NK-92 (cell line): Measurements from ENCODE around the gene C1orf216.
"Not testable (repeated sequence)": the region's sequence is repeated elsewhere in the genome, so short reads cannot be mapped to it uniquely, and the experiment has no call there.

ENCODE experiments used
- DNase-seq: peaks from one replicate; lab custom pipeline; 2025; ENCODE audit not compliant: unreplicated experiment; lab: John Stamatoyannopoulos, UW

The C1orf216 gene

GRCh38 chr1:35707601-35708440, 10.9 kb downstream of the C1orf216 start:
- DNase-seq, result no peak

- DNase-seq, result no peak
Measured at GRCh38 chr1:35706846-35707600, 11.7 kb downstream of the C1orf216 start.

GRCh38 chr1:35702508-35702907, 16.2 kb downstream of the C1orf216 start:
- no peak for DNase-seq

- not testable (repeated sequence) for DNase-seq
Measured at GRCh38 chr1:35699152-35699551, 19.5 kb downstream of the C1orf216 start.

- DNase-seq, result no peak
Measured at GRCh38 chr1:35692317-35692716, 26.4 kb downstream of the C1orf216 start.

GRCh38 chr1:35691571-35692220, 27.0 kb downstream of the C1orf216 start:
- no peak for DNase-seq

GRCh38 chr1:35691080-35691479, 27.6 kb downstream of the C1orf216 start:
- no peak for DNase-seq

GRCh38 chr1:35690103-35690502, 28.6 kb downstream of the C1orf216 start:
- DNase-seq, result not testable (repeated sequence)

- no peak for DNase-seq
Measured at GRCh38 chr1:35688161-35688560, 30.5 kb downstream of the C1orf216 start.

GRCh38 chr1:35683012-35683411, 35.7 kb downstream of the C1orf216 start:
- no peak for DNase-seq

- DNase-seq, result no peak
Measured at GRCh38 chr1:35680271-35680670, 38.4 kb downstream of the C1orf216 start.

- no peak for DNase-seq
Measured at GRCh38 chr1:35675773-35676172, 42.9 kb downstream of the C1orf216 start.

- DNase-seq, result no peak
Measured at GRCh38 chr1:35674111-35674510, 44.6 kb downstream of the C1orf216 start.

- DNase-seq, result no peak
Measured at GRCh38 chr1:35672116-35672515, 46.6 kb downstream of the C1orf216 start.

GRCh38 chr1:35668506-35668905, 50.2 kb downstream of the C1orf216 start:
- no peak for DNase-seq

- DNase-seq, result no peak
Measured at GRCh38 chr1:35666916-35667315, 51.8 kb downstream of the C1orf216 start.

GRCh38 chr1:35666216-35666615, 52.5 kb downstream of the C1orf216 start:
- no peak for DNase-seq
